Activated gamma-delta T cell (primary cell): ENCODE data around the gene BRPF3.
"Not testable (repeated sequence)": the region's sequence is repeated elsewhere in the genome, so short reads cannot be mapped to it uniquely, and the experiment has no call there.

Source experiments
- DNase-seq: peaks from one replicate; lab custom pipeline; 2025; lab: John Stamatoyannopoulos, UW

Gene BRPF3

DNA sequence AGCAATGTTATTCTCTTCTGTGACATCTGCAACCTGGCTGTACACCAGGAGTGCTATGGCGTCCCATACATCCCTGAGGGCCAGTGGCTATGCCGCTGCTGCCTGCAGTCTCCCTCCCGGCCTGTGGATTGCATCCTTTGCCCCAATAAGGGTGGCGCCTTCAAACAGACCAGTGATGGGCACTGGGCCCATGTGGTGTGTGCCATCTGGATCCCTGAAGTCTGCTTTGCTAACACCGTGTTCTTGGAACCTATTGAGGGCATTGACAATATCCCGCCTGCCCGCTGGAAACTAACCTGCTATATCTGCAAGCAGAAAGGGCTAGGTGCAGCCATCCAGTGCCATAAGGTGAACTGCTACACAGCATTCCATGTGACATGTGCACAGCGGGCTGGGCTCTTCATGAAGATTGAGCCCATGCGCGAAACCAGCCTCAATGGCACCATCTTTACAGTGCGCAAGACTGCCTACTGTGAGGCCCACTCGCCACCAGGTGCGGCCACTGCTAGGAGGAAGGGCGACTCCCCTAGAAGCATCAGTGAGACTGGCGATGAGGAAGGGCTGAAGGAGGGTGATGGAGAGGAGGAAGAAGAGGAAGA, 4.6 kb downstream of the BRPF3 start:
- no peak for DNase-seq

- no peak for DNase-seq
These were observed 5.1 kb downstream of the BRPF3 start for GRCh38 chr6:36201612-36202011.

GRCh38 chr6:36202101-36202500, 5.6 kb downstream of the BRPF3 start:
- no peak for DNase-seq

- no peak for DNase-seq
These were observed 7.7 kb downstream of the BRPF3 start for GRCh38 chr6:36204068-36204753.

DNA sequence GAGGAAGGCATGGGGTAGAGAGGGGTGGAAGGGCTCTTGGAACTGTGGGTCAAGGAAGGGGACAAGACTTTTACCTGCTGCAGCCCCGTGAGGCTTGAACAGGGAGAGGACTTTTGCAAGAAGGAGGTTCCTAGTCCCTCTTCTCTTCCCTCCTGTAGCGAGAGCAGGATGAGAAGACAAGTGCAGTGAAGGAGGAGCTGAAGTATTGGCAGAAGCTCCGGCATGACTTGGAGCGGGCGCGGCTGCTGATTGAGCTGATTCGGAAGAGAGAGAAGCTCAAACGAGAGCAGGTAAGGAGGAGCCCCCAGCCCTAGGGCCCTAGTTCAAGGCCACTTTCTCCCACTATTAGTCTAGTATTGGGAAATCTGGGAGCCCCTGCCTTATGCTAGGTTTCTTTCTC, 10.6 kb downstream of the BRPF3 start:
- DNase-seq, result no peak

DNA sequence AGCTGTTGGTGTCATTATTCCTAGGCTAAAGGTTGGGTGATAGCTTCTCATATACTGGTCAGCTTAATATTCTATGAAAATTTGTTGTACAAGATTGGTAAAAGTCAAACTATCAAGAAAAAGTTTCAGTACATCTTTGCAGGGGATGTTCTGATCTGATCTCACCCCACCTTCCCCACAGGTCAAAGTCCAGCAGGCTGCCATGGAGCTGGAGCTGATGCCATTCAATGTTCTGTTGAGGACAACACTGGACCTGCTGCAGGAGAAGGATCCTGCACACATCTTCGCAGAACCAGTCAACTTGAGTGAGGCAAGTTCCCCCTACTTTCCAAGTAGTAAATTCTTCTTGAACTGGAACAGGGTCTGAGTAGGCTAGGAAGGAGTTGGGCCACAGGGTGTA, 13.1 kb downstream of the BRPF3 start:
- DNase-seq, result no peak

DNA sequence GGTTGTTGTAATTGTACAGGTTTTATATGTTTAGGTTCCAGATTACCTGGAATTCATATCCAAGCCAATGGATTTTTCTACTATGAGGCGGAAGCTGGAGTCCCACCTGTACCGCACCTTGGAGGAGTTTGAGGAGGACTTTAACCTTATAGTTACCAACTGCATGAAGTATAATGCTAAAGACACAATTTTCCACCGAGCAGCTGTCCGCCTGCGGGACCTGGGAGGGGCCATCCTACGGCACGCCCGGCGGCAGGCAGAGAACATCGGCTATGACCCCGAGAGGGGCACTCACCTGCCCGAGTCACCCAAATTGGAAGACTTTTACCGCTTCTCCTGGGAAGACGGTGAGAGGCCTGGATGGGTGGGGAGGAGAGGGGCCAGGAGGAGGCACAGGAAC, 13.6 kb downstream of the BRPF3 start:
- no peak for DNase-seq

DNA sequence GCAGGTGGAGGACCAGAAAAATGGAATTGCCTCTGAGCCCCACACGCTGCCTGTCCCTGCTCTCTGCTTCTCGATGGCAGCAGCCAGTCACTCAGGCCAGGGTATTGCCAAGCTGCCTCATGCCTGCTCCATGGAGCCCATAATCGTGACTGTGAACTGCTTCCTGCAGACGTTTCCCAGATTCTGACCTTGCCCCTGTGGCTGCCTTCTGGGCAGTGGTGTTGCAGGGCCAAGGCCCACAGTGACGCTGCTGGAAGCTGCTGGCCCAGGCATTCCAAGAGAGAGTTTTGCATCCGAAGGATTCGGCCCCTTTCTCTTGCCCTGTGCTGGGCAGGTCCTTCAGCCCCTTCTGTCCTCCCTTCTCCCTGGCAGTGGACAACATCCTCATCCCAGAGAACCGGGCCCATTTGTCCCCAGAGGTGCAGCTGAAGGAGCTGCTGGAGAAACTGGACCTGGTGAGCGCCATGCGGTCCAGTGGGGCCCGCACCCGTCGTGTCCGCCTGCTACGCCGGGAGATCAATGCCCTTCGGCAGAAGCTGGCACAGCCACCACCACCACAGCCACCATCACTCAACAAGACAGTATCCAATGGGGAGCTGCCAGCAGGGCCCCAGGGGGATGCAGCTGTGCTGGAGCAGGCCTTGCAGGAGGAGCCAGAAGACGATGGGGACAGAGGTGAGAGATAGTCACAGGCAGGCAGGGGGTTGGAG, 14.5 kb downstream of the BRPF3 start:
- no peak for DNase-seq

- no peak for DNase-seq
These were observed 20.0 kb downstream of the BRPF3 start for GRCh38 chr6:36216559-36216958.

GRCh38 chr6:36217188-36217587, 20.6 kb downstream of the BRPF3 start:
- DNase-seq, result no peak

DNA sequence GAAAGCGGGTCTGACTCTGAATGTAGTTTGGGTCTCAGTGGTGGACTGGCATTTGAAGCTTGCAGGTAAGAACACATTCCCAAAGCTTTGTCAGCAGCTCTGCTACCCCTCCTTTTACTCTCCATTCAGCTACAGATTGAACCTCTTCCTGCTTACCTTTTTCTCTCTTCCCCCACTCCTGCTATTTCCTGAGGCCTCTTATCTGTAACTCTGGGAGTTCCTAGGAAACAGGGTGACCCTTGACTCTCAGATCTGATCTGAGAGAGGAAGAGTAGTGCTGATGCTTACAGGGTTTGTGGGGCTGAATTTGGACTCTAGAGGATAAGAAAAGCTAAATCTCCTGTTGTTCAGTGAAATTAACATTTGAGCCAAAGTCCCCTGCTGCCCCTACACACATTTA, 21.4 kb downstream of the BRPF3 start:
- DNase-seq, result no peak

DNA sequence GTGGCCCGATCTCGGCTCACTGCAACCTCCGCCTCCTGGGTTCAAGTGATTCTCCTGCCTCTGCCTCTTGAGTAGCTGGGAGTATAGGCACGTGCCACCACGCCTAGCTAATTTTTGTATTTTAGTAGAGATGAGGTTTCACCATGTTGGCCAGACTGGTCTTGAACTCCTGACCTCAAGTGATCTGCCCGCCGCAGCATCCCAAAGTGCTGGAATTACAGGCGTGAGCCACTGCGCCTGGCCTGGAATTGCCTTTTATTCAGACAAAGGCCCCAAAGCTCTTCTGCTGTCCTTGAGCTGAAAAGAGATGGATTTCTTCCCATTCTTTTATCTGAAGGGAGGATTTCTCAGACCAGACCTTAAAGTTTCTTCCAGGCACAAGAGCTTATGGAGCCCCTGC, 22.0 kb downstream of the BRPF3 start:
- not testable (repeated sequence) for DNase-seq

DNA sequence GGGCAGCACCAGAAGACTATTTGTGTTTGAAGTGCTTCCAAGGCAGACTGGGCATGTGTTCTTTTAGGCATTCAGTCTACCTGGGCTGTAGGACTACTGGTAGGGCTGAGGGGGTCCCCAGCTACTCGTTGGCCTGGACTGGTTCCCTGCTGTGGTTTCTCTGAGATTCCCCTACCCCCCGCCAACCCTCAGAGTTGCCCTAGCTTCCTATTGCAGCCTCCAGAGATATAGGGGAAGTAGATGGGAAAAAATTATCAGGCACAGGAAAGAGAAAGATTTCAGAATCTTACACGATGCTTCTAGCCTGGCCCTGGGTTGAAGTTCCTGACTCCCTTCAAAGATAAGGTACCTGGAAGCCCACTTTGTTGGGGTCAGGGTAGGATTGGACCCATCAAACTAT, 22.5 kb downstream of the BRPF3 start:
- no peak for DNase-seq

- DNase-seq, result no peak
These were observed 23.7 kb downstream of the BRPF3 start for GRCh38 chr6:36220226-36220625.

GRCh38 chr6:36221674-36222073, 25.1 kb downstream of the BRPF3 start:
- DNase-seq, result no peak

GRCh38 chr6:36222924-36223323, 26.4 kb downstream of the BRPF3 start:
- DNase-seq, result no peak

- DNase-seq, result no peak
These were observed 27.2 kb downstream of the BRPF3 start for GRCh38 chr6:36223706-36224105.

GRCh38 chr6:36224918-36225461, 28.4 kb downstream of the BRPF3 start:
- no peak for DNase-seq

DNA sequence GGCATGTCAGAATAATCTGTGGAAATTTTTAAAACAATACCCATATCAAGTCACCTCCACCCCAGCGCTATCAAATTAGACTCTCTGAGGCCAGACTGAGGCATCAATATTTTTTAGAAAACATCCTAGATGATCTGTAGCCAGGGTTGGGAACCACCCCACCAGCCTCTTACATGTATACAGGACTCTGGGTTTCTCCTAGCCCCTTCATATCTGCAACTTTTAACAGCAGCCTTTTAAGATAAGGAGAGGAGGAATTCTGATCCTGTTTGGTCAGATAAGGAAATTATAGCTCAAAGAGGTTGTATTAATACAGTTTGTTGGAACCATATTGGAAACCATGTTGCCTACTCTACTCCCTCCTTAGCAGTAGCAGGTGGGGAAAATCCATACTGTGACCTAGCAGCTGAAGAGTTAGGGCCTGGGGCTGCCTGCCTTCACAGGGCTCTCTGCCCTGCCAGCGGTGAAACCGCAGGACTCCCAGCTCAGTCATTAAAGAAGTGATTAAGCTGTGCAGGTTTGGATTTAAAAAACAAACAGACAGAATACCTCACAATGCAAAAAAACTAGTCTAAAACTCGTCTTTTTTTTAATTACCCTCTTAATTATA, 30.0 kb downstream of the BRPF3 start:
- DNase-seq, result no peak

GRCh38 chr6:36227379-36228228, 31.1 kb downstream of the BRPF3 start:
- no peak for DNase-seq

- no peak for DNase-seq
These were observed 32.7 kb downstream of the BRPF3 start for GRCh38 chr6:36229223-36229622.

DNA sequence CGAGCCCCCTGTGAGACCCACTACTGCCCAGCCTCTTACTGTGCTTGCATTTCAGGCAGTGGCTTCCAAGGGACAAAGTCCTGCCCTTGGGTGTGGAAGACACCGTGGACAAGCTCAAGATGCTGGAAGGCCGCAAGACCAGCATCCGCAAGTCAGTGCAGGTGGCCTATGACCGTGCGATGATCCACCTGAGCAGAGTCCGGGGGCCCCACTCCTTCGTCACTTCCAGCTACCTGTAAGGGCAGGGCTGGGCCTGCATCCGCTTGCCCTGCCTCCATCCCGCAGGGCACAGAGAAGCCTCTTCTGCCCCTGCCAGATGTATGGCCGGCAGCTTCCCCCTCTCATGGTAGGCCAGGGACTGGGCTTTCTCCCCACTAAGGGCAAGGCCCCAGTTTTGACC, 33.8 kb downstream of the BRPF3 start:
- DNase-seq, result no peak
